ENCODE measurements around the gene LRRC3C. TPM values are rescaled to one million over a fixed set of nuclear protein-coding genes. Genes with fewer than 3 reads are reported as not detected.

The LRRC3C gene
- total RNA-seq, 1 experiment from 2014 or later: not detected

DNA sequence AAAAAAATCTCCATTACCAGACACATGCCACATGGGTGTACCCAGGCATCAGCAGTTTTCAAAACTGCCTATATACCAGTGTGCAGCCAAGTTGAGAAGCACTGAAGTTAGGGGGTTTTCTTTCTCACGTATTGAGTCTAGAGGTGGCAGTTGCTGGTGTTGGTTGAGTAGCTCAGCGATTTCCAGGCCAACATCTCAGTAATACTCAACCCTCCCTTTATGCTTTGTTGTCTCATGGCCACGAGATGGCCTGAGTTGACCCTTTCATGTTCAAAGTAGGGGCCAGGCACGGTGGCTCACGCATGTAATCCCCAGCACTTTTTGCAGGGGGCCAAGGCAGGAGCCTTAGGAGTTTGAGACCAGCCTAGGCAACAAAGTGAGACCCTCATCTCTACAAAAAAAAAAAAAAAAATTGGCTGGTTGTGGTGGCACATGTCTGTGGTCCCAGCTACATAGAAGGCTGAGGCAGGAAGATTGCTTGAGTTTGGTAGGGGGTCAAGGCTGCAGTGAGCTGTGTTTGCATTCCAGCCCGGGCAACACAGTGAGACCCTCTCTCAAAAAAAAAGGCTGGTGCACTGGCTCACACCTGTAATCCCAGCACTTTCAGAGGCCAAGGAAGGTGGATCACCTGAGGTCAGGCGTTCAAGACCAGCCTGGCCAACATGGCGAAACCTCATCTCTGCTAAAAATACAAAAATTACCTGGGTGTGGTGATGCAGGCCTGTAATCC, 10.8 kb downstream of the LRRC3C start:
- H3K27ac ChIP-seq (ENCODE audit: low read depth, low read length, poor library complexity, severe bottlenecking): no peak overlapping the region
- BruUV-seq (replicated peaks): no TSS peak
- no peak for DNase-seq (ENCODE audit: low spot score)
- intact Hi-C loops (cut with micrococcal nuclease; ENCODE audit: unreplicated experiment): no loop called here
- ChIA-PET POLR2A (ENCODE audit: low non-redundant PET) (no interaction called here), CTCF (no interaction called here)
- H3K4me3 ChIP-seq (ENCODE audit: low read depth, low read length, poor library complexity, severe bottlenecking): no peak overlapping the region
- no peaks in the 10 kb centered on the region for H3K9me3 ChIP-seq (ENCODE audit: low read depth, low read length, poor library complexity, severe bottlenecking)
- H3K4me1 ChIP-seq (ENCODE audit: insufficient read depth, low read length, poor library complexity, severe bottlenecking): no peaks in the 10 kb centered on the region
- no peaks in the 10 kb centered on the region for H3K36me3 ChIP-seq (ENCODE audit: insufficient read depth, low read length, poor library complexity, severe bottlenecking)
- H3K27me3 ChIP-seq (replicated peaks; ENCODE audit: insufficient read depth, low read depth, low read length, poor library complexity): no peaks in the 10 kb centered on the region
- TF ChIP-seq, protein P1, sequence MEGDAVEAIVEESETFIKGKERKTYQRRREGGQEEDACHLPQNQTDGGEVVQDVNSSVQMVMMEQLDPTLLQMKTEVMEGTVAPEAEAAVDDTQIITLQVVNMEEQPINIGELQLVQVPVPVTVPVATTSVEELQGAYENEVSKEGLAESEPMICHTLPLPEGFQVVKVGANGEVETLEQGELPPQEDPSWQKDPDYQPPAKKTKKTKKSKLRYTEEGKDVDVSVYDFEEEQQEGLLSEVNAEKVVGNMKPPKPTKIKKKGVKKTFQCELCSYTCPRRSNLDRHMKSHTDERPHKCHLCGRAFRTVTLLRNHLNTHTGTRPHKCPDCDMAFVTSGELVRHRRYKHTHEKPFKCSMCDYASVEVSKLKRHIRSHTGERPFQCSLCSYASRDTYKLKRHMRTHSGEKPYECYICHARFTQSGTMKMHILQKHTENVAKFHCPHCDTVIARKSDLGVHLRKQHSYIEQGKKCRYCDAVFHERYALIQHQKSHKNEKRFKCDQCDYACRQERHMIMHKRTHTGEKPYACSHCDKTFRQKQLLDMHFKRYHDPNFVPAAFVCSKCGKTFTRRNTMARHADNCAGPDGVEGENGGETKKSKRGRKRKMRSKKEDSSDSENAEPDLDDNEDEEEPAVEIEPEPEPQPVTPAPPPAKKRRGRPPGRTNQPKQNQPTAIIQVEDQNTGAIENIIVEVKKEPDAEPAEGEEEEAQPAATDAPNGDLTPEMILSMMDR (conservative IDR thresholded peaks at IDR 0.05; ENCODE audit: low read depth, low read length): no peak
- no peak for TF ChIP-seq EZH2 (IDR thresholded peaks at IDR 0.05; ENCODE audit: borderline replicate concordance, low read depth, low read length, poor library complexity, severe bottlenecking)

DNA sequence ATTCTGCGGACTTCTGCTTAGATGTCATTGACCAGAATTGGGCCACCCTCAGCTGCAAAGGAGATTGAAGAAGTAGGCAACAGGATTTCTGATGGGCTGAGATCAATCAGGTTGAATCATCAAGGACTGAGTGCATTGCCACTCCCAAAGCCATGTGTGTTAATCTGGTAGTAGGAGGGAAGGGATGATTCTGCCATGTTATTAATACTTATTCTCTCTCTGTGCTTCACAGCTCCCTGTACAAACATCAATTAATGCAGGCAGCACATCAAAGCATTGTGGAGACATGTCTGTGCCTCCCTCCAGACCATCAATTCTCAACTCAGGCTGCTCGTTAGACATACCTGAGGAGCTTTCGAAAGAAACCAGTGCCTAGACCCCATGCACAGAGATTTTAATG, 11.6 kb downstream of the LRRC3C start:
- ChIA-PET CTCF (no interaction called here), POLR2A (ENCODE audit: low non-redundant PET) (no interaction called here)
- no peak for TF ChIP-seq EZH2 (IDR thresholded peaks at IDR 0.05; ENCODE audit: borderline replicate concordance, low read depth, low read length, poor library complexity, severe bottlenecking)
- TF ChIP-seq, protein P1 (conservative IDR thresholded peaks at IDR 0.05; ENCODE audit: low read depth, low read length): no peak

DNA sequence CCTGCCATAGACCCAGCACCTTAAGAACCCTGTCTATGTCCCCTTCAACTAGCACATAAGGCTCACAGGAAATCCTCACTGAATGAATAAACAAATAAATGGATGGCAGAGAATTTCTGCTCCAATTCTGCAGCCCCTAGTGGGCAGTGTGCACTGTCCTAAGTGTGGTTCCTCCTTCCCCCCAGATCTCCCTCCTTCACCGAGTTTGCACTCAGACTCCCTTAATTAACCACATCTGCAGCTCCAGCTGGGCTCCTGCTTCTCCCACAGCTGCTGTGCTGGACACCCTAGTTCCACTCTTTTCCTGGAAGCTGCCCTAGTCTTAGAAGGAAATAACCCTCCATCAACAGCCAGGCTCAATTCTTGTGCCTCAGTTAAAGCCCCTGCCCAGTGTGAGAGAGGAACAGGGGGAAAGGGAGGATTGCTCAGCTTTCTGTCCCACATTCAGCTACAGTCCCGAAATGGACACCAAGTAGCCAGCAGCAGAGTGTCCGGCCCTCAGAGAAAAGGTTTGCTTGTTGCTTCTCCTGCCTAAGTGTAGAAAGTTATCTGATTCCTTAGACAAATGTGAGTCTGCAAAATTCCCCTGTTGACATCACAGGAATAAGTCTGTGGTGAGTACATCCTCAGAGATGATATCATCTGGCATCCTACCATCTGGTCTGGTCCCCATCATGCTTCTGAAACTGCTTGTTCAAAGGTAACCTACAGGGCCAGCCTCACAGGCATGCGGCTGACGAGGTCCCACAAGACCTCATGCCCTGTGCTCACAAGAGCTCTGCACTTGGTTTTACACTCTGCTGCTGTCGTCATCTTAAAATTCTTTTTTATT, 12.3 kb downstream of the LRRC3C start:
- no peaks in the 10 kb centered on the region for H3K36me3 ChIP-seq (ENCODE audit: insufficient read depth, low read length, poor library complexity, severe bottlenecking)
- no peak overlapping the region for H3K4me3 ChIP-seq (ENCODE audit: low read depth, low read length, poor library complexity, severe bottlenecking)
- ChIA-PET CTCF (no interaction called here), POLR2A (ENCODE audit: low non-redundant PET) (no interaction called here)
- no TSS peak for BruUV-seq (replicated peaks)
- intact Hi-C loops (cut with micrococcal nuclease; ENCODE audit: unreplicated experiment): no loop called here
- no peak overlapping the region for H3K27ac ChIP-seq (ENCODE audit: low read depth, low read length, poor library complexity, severe bottlenecking)
- H3K27me3 ChIP-seq (replicated peaks; ENCODE audit: insufficient read depth, low read depth, low read length, poor library complexity): no peaks in the 10 kb centered on the region
- H3K9me3 ChIP-seq (ENCODE audit: low read depth, low read length, poor library complexity, severe bottlenecking): no peaks in the 10 kb centered on the region
- no peak for TF ChIP-seq EZH2 (IDR thresholded peaks at IDR 0.05; ENCODE audit: borderline replicate concordance, low read depth, low read length, poor library complexity, severe bottlenecking)
- TF ChIP-seq, protein P1 (conservative IDR thresholded peaks at IDR 0.05; ENCODE audit: low read depth, low read length): no peak
- DNase-seq (ENCODE audit: low spot score): no peak
- H3K4me1 ChIP-seq (ENCODE audit: insufficient read depth, low read length, poor library complexity, severe bottlenecking): no peaks in the 10 kb centered on the region

More for the DNA sequence above, 11.6 kb downstream of the LRRC3C start:
- Histone ChIP-seq H3K36me3 (ENCODE audit: insufficient read depth, low read length, poor library complexity, severe bottlenecking) (no peaks in the 10 kb centered on the region), H3K27ac (ENCODE audit: low read depth, low read length, poor library complexity, severe bottlenecking) (no peak overlapping the region), H3K9me3 (ENCODE audit: low read depth, low read length, poor library complexity, severe bottlenecking) (no peaks in the 10 kb centered on the region), H3K4me3 (ENCODE audit: low read depth, low read length, poor library complexity, severe bottlenecking) (no peak overlapping the region), H3K4me1 (ENCODE audit: insufficient read depth, low read length, poor library complexity, severe bottlenecking) (no peaks in the 10 kb centered on the region), H3K27me3 (replicated peaks; ENCODE audit: insufficient read depth, low read depth, low read length, poor library complexity) (no peaks in the 10 kb centered on the region)
- BruUV-seq (replicated peaks): no TSS peak
- intact Hi-C loops (cut with micrococcal nuclease; ENCODE audit: unreplicated experiment): no loop called here
- DNase-seq (ENCODE audit: low spot score): no peak

Measured in A673 (cell line).